Endothelial cell of umbilical vein (primary cell): ENCODE results near the gene ROBO2. TPM values are rescaled to one million over a fixed set of nuclear protein-coding genes. Genes with fewer than 3 reads are reported as not detected.

Experiments used
- BruUV-seq: library from RNA; stranded (reverse); fragments of 400-500 nt; replicated peaks from 2 replicates; lab custom pipeline; 2021; lab: Mats Ljungman, UMichigan
- CTCF ChIA-PET: fragments of 300-600, 350-600 bp; sonication (Branson Sonifier 250); formaldehyde crosslinking; loops from one replicate; lab custom pipeline; 2021; ENCODE audit warnings: antibody characterized with exemption, inconsistent platforms; lab: Charles Lee
- POLR2A ChIA-PET: fragments of 300-600, 350-600 bp; sonication (Branson Sonifier 250); formaldehyde crosslinking; loops from one replicate; lab custom pipeline; 2021; ENCODE audit warnings: antibody characterized with exemption, inconsistent platforms; lab: Charles Lee
- DNase-seq: peaks from one replicate; pipeline ENCODE4 v3.0.0-alpha.2; 2011; ENCODE audit warnings: low read depth, low spot score
- FAIRE-seq: peaks from 2 replicates; lab custom pipeline; 2011; peaks lifted over from hg19 to GRCh38; lab: Jason Lieb, UNC
- H2AFZ ChIP-seq: 2 replicates; pipeline ENCODE4 v1.6.0; 2012; ENCODE audit warnings: low read depth, low read length, control low read depth, inconsistent platforms
- H3K27ac ChIP-seq: 2 replicates; pipeline ENCODE4 v1.5.1; 2011; ENCODE audit warnings: low read depth, mild to moderate bottlenecking, control low read depth, low read length, moderate library complexity; ENCODE audit not compliant: insufficient read depth
- H3K27me3 ChIP-seq, 2 experiments: 2 replicates each; pipeline versions ENCODE4 v1.6.0 to v1.6.1; 2011; ENCODE audit warnings: low read length in 2 of 2, mixed read lengths in 1 of 2; ENCODE audit not compliant: control insufficient read depth in 2 of 2, insufficient read depth in 2 of 2
- H3K36me3 ChIP-seq, 2 experiments: 2 replicates in 1 of 2; 3 replicates in 1 of 2; pipeline ENCODE4 v1.5.1; 2011; ENCODE audit warnings: low read length in 2 of 2, mild to moderate bottlenecking in 1 of 2, moderate library complexity in 1 of 2; ENCODE audit not compliant: control insufficient read depth in 2 of 2, insufficient read depth in 2 of 2; ENCODE audit errors: extremely low read depth in 1 of 2
- H3K4me1 ChIP-seq: 3 replicates; pipeline ENCODE4 v1.5.1; 2011; ENCODE audit warnings: mild to moderate bottlenecking, low read length; ENCODE audit not compliant: control insufficient read depth, insufficient read depth; ENCODE audit errors: extremely low read depth
- H3K4me2 ChIP-seq: 2 replicates; pipeline ENCODE4 v1.6.1; 2011; ENCODE audit warnings: low read length, control low read depth, mixed read lengths; ENCODE audit not compliant: insufficient read depth
- H3K4me3 ChIP-seq, 3 experiments: fragments of 200-600 bp in 1 of 3; sonication (generic), shearing (Covaris generic) in 1 of 3; replicated peaks in 1 of 3; 2 replicates each; pipeline ENCODE4 v1.5.1; 2011 to 2016; ENCODE audit warnings: control low read depth in 3 of 3, low read length in 3 of 3, mild to moderate bottlenecking in 2 of 3, inconsistent platforms in 1 of 3, low read depth in 1 of 3, moderate library complexity in 1 of 3; ENCODE audit not compliant: insufficient read depth in 1 of 3
- H3K79me2 ChIP-seq: 2 replicates; pipeline ENCODE4 v1.6.0; 2012; ENCODE audit warnings: low read length, inconsistent platforms; ENCODE audit not compliant: control insufficient read depth, insufficient read depth
- H3K9ac ChIP-seq: replicated peaks from 2 replicates; pipeline ENCODE3; 2011; ENCODE audit warnings: low read length, control low read depth; ENCODE audit not compliant: insufficient read depth; ENCODE audit errors: extremely low read depth
- H3K9me1 ChIP-seq: replicated peaks from 3 replicates; pipeline ENCODE4 v1.6.0; 2011; ENCODE audit warnings: mild to moderate bottlenecking, low read length; ENCODE audit not compliant: control insufficient read depth, insufficient read depth; ENCODE audit errors: extremely low read depth
- H3K9me3 ChIP-seq: replicated peaks from 2 replicates; pipeline ENCODE4 v1.5.1; 2012; ENCODE audit warnings: low read length, inconsistent platforms; ENCODE audit not compliant: control insufficient read depth, insufficient read depth
- H4K20me1 ChIP-seq: replicated peaks from 2 replicates; pipeline ENCODE3; 2011; ENCODE audit warnings: mild to moderate bottlenecking, low read length; ENCODE audit not compliant: control insufficient read depth, insufficient read depth; ENCODE audit errors: extremely low read depth
- CTCF ChIP-seq, 2 donors: IDR thresholded peaks; 1 replicate in 1 of 2; 2 replicates in 1 of 2; pipeline ENCODE4 v1.5.1; 2011; ENCODE audit warnings: low read length in 2 of 2, mild to moderate bottlenecking in 2 of 2, moderate library complexity in 2 of 2, control low read depth in 1 of 2, inconsistent platforms in 1 of 2, low read depth in 1 of 2; ENCODE audit not compliant: insufficient read depth in 1 of 2; ENCODE audit errors: extremely low read depth in 1 of 2
- EZH2 ChIP-seq: IDR thresholded peaks from 2 replicates; pipeline ENCODE4 v1.6.1; 2012; ENCODE audit warnings: borderline replicate concordance, low read depth, mild to moderate bottlenecking, moderate library complexity, low read length, inconsistent platforms; ENCODE audit not compliant: severe bottlenecking
- GATA2 ChIP-seq: IDR thresholded peaks from 2 replicates; pipeline ENCODE4 v1.7.0; 2011; ENCODE audit warnings: low read depth, mild to moderate bottlenecking, moderate library complexity, mixed read lengths, low read length; ENCODE audit not compliant: insufficient read length, insufficient read depth
- JUN ChIP-seq: IDR thresholded peaks from 2 replicates; pipeline ENCODE4 v1.6.1; 2011; ENCODE audit warnings: borderline replicate concordance, low read depth; ENCODE audit not compliant: insufficient read length, insufficient read depth
- MAX ChIP-seq: IDR thresholded peaks from 2 replicates; pipeline ENCODE4 v1.6.1; 2011; ENCODE audit not compliant: insufficient read depth, insufficient read length
- POLR2A ChIP-seq: IDR thresholded peaks from 2 replicates; pipeline ENCODE4 v1.6.1; 2012; ENCODE audit warnings: low read depth, mild to moderate bottlenecking, control low read depth, low read length
- POLR2AphosphoS5 ChIP-seq: IDR thresholded peaks from 2 replicates; pipeline ENCODE4 v1.6.1; 2012; ENCODE audit warnings: low read depth, mild to moderate bottlenecking, control low read depth, low read length, moderate library complexity; ENCODE audit not compliant: insufficient read depth
- dilution Hi-C: fragments of 300-500 bp; cut with MboI; formaldehyde crosslinking; loops from one replicate; pipeline ENCODE4 v1.15.0; 2019; ENCODE audit warnings: low sequenced_read_pairs; ENCODE audit not compliant: extremely low pct_ligation_motif_present
- intact Hi-C: fragments of 100-400 bp; cut with micrococcal nuclease; formaldehyde crosslinking; loops from one replicate; pipeline ENCODE4 v1.10.0; 2022
- polyA plus RNA-seq, 4 experiments: library from polyadenylated mRNA; depleted of rRNA in 3 of 4; stranded (reverse) in 3 of 4; unstranded in 1 of 4; fragments of >200 nt; gene quantifications; 2 replicates each; pipeline versions ENCODE4 v1.2.1 to v1.2.3, GENCODE V29; 2011 to 2012; ENCODE audit warnings: missing spikeins in 1 of 4
- total RNA-seq: library from RNA; stranded (reverse); gene quantifications from 2 replicates; pipeline ENCODE4 v1.2.3, GENCODE V29; 2021

Gene ROBO2
- total and polyA plus RNA-seq, 2 donors (not counting 3 experiments of a cell fraction or from before 2014, with no cell fraction given), result not detected

GRCh38 chr3:77529522-77529921 lies 489.6 kb downstream of the ROBO2 start:
- H4K20me1 ChIP-seq, result no peaks in the 10 kb centered on the region
- POLR2A ChIA-PET, result no interaction called here
- TF ChIP-seq CTCF (IDR thresholded peaks at IDR 0.05; ENCODE audit: extremely low read depth in 1 of 2, insufficient read depth in 1 of 2, low read depth in 1 of 2, low read length in 2 of 2) (no peak), POLR2A (no peak), EZH2 (no peak), MAX (no peak), POLR2AphosphoS5 (no peak), GATA2 (no peak), JUN (no peak)
- H3K4me3 ChIP-seq, result no peak overlapping the region
- no peak for DNase-seq
- no peak for FAIRE-seq
- H3K4me1 ChIP-seq, result no peaks in the 10 kb centered on the region
- H3K27ac ChIP-seq, result no peak overlapping the region
- no peaks in the 10 kb centered on the region for H3K9me1 ChIP-seq
- H3K9me3 ChIP-seq, result no peaks in the 10 kb centered on the region
- dilution Hi-C loops, result no loop called here
- CTCF ChIA-PET, result interaction anchor here (1.6 kb wide), 1 partner anchor 1116 kb away, joined by 4 read pairs; no protein-coding TSS in a partner anchor
- H3K27me3 ChIP-seq, result no peaks in the 10 kb centered on the region
- no TSS peak for BruUV-seq
- no peak overlapping the region for H3K9ac ChIP-seq
- no peak overlapping the region for H2AFZ ChIP-seq
- H3K36me3 ChIP-seq, result no peaks in the 10 kb centered on the region
- intact Hi-C loops, result no loop called here
- no peak overlapping the region for H3K4me2 ChIP-seq
- no peaks in the 10 kb centered on the region for H3K79me2 ChIP-seq
